Measurements from ENCODE around the gene PTPN11. TPM values are rescaled to one million over a fixed set of nuclear protein-coding genes. Genes with fewer than 3 reads are reported as not detected.
"Not testable (repeated sequence)": the region's sequence is repeated elsewhere in the genome, so short reads cannot be mapped to it uniquely, and the experiment has no call there.

PTPN11 gene
- 61.2 and 63.9 TPM in 2 replicates for total RNA-seq (2014; rRNA removed; shearing (Covaris generic))

- peak; percentile 68 for DNase-seq (ENCODE audit: low spot score)
These were observed at the start of gene PTPN11 for GRCh38 chr12:112418608-112419296. TSS of gene PTPN11 (plus strand) at chr12:112418947. CDS start at chr12:112419112, 165 bp downstream.

GRCh38 chr12:112370199-112370598, 48.5 kb upstream of the PTPN11 start:
- DNase-seq (ENCODE audit: low spot score) = no peak

- DNase-seq (ENCODE audit: low spot score) = no peak
These were observed 47.8 kb upstream of the PTPN11 start for GRCh38 chr12:112370868-112371510.

GRCh38 chr12:112374166-112374740, 44.5 kb upstream of the PTPN11 start:
- DNase-seq (ENCODE audit: low spot score) = no peak

GRCh38 chr12:112375105-112375504, 43.6 kb upstream of the PTPN11 start:
- no peak for DNase-seq (ENCODE audit: low spot score)

GRCh38 chr12:112380663-112381405, 37.9 kb upstream of the PTPN11 start:
- DNase-seq (ENCODE audit: low spot score) = no peak

- DNase-seq (ENCODE audit: low spot score) = no peak
These were observed 37.3 kb upstream of the PTPN11 start for GRCh38 chr12:112381406-112381882.

GRCh38 chr12:112381883-112382796, 36.6 kb upstream of the PTPN11 start, which contains the start of gene HECTD4:
TSS of gene HECTD4 (minus strand) at chr12:112382431. CDS start at chr12:112382128, 303 bp downstream.
- DNase-seq (ENCODE audit: low spot score) = peak; percentile 81

- no peak for DNase-seq (ENCODE audit: low spot score)
These were observed 35.9 kb upstream of the PTPN11 start for GRCh38 chr12:112382866-112383265.

- DNase-seq (ENCODE audit: low spot score) = peak; percentile 11
These were observed 32.0 kb upstream of the PTPN11 start for GRCh38 chr12:112386726-112387125.

GRCh38 chr12:112389228-112389627, 29.5 kb upstream of the PTPN11 start:
- DNase-seq (ENCODE audit: low spot score) = no peak

- DNase-seq (ENCODE audit: low spot score) = not testable (repeated sequence)
These were observed 28.7 kb upstream of the PTPN11 start for GRCh38 chr12:112389922-112390654.

- DNase-seq (ENCODE audit: low spot score) = no peak
These were observed 25.4 kb upstream of the PTPN11 start for GRCh38 chr12:112393328-112393727.

- DNase-seq (ENCODE audit: low spot score) = no peak
These were observed 17.7 kb upstream of the PTPN11 start for GRCh38 chr12:112401054-112401453.

GRCh38 chr12:112401903-112402498, 16.7 kb upstream of the PTPN11 start:
- DNase-seq (ENCODE audit: low spot score) = no peak

GRCh38 chr12:112406519-112407488, 11.9 kb upstream of the PTPN11 start:
- DNase-seq (ENCODE audit: low spot score) = no peak

- not testable (repeated sequence) for DNase-seq (ENCODE audit: low spot score)
These were observed 11.1 kb upstream of the PTPN11 start for GRCh38 chr12:112407683-112408082.

GRCh38 chr12:112408621-112409020, 10.1 kb upstream of the PTPN11 start:
- no peak for DNase-seq (ENCODE audit: low spot score)
